RWPE1 (cell line): ENCODE measurements around the gene U2SURP.

Experiments
- CTCF ChIA-PET: fragments of 350-600 bp; sonication (Branson Sonifier 250); formaldehyde crosslinking; extraction: SDS; loops from one replicate; lab custom pipeline; 2021; lab: Yijun Ruan, JAX
- POLR2A ChIA-PET: fragments of 400-600 bp; formaldehyde crosslinking; extraction: SDS; loops from one replicate; lab custom pipeline; 2020; ENCODE audit warnings: antibody characterized with exemption; ENCODE audit not compliant: low non-redundant PET; lab: Yijun Ruan, JAX
- DNase-seq: peaks from one replicate; pipeline ENCODE4 v3.0.0; 2012; ENCODE audit warnings: low spot score
- H3K27ac ChIP-seq: fragments of 450-650 bp; 2 replicates; pipeline ENCODE4 v1.5.1; 2017
- CTCF ChIP-seq: fragments of 450-650 bp; conservative IDR thresholded peaks from 2 replicates; pipeline ENCODE4 v1.5.1; 2017; ENCODE audit warnings: low read depth, mild to moderate bottlenecking

Gene U2SURP

GRCh38 chr3:142993958-142994442 lies 7.4 kb upstream of the U2SURP start:
- DNase-seq: peak; percentile 54
- no peak overlapping the region for H3K27ac ChIP-seq
- TF ChIP-seq CTCF: peak; percentile 82
- ChIA-PET CTCF (interaction anchor here (0.7 to 2.0 kb wide), 6 partner anchors 9 to 407 kb away, joined by 4 to 11 read pairs (median 6); no protein-coding TSS in a partner anchor), POLR2A (no interaction called here)

GRCh38 chr3:142997330-142997729 lies 4.0 kb upstream of the U2SURP start:
- ChIA-PET CTCF (interaction anchor here (0.8 kb wide), 1 partner anchor 169 kb away, joined by 3 read pairs; no protein-coding TSS in a partner anchor), POLR2A (no interaction called here)
- DNase-seq: no peak
- H3K27ac ChIP-seq: no peak overlapping the region
- no peak for TF ChIP-seq CTCF

GRCh38 chr3:142998439-142998838 lies 2.9 kb upstream of the U2SURP start:
- POLR2A ChIA-PET: no interaction called here
- H3K27ac ChIP-seq: no peak overlapping the region
- no peak for TF ChIP-seq CTCF
- DNase-seq: no peak
- CTCF ChIA-PET: interaction anchor here (0.5 kb wide), 1 partner anchor 365 kb away, joined by 3 read pairs; no protein-coding TSS in a partner anchor

- H3K27ac ChIP-seq: peak overlapping the region; percentile 98
- POLR2A ChIA-PET: interaction anchor here (0.6 kb wide), 1 partner anchor 422 kb away, joined by 7 read pairs; no protein-coding TSS in a partner anchor
- no peak for DNase-seq
These were observed 1.5 kb upstream of the U2SURP start for GRCh38 chr3:142999881-143000280.

GRCh38 chr3:143000528-143000927 lies 842 bp upstream of the U2SURP start:
- peak; percentile 75 for DNase-seq
- no peak for TF ChIP-seq CTCF
- POLR2A ChIA-PET: interaction anchor here (0.6 kb wide), 1 partner anchor 422 kb away, joined by 7 read pairs; no protein-coding TSS in a partner anchor
- H3K27ac ChIP-seq: peak overlapping the region; percentile 98
- CTCF ChIA-PET: no interaction called here

More at GRCh38 chr3:142999881-143000280, 1.5 kb upstream of the U2SURP start:
- TF ChIP-seq CTCF: no peak
- CTCF ChIA-PET: no interaction called here

GRCh38 chr3:143001034-143001368 lies 369 bp upstream of the U2SURP start:
- ChIA-PET POLR2A (no interaction called here), CTCF (interaction anchor here (0.5 kb wide), 2 partner anchors 349 to 625 kb away, joined by 3 read pairs; no protein-coding TSS in a partner anchor)
- DNase-seq: no peak
- TF ChIP-seq CTCF: no peak
- peak overlapping the region; percentile 98 for H3K27ac ChIP-seq
